ENCODE results near the gene ALDOC.

ALDOC gene

GRCh38 chr17:28573521-28573920 is 3.2 kb downstream of the ALDOC start:
- Histone ChIP-seq H3K79me2 (ENCODE audit: insufficient read depth, low read length) (peaks cover 5% of the 10 kb centered on the region; the same call in 1 of the 2 replicates), H3K4me3 (ENCODE audit: low read depth, low read length, poor library complexity, severe bottlenecking) (no peak overlapping the region), H3K9ac (ENCODE audit: low read length) (no peak overlapping the region), H3K9me2 (ENCODE audit: low read depth, low read length) (no peaks in the 10 kb centered on the region), H2AFZ (ENCODE audit: low read length) (no peak overlapping the region), H3K27me3 (ENCODE audit: insufficient read depth, low read length) (no peaks in the 10 kb centered on the region), H3K4me1 (ENCODE audit: insufficient read depth, low read length, severe bottlenecking) (peaks cover 47% of the 10 kb centered on the region), H3K9me3 (ENCODE audit: low read length) (no peaks in the 10 kb centered on the region), H3K4me2 (ENCODE audit: low read length) (no peak overlapping the region), H4K20me1 (ENCODE audit: insufficient read depth, low read length) (no peaks in the 10 kb centered on the region), H3K27ac (ENCODE audit: low read depth, low read length, poor library complexity, severe bottlenecking) (no peak overlapping the region), H3K36me3 (ENCODE audit: insufficient read depth, low read length) (peaks cover 39% of the 10 kb centered on the region), H3F3A (ENCODE audit: insufficient read depth, low read length) (no peaks in the 10 kb centered on the region)
- TF ChIP-seq, protein P1, sequence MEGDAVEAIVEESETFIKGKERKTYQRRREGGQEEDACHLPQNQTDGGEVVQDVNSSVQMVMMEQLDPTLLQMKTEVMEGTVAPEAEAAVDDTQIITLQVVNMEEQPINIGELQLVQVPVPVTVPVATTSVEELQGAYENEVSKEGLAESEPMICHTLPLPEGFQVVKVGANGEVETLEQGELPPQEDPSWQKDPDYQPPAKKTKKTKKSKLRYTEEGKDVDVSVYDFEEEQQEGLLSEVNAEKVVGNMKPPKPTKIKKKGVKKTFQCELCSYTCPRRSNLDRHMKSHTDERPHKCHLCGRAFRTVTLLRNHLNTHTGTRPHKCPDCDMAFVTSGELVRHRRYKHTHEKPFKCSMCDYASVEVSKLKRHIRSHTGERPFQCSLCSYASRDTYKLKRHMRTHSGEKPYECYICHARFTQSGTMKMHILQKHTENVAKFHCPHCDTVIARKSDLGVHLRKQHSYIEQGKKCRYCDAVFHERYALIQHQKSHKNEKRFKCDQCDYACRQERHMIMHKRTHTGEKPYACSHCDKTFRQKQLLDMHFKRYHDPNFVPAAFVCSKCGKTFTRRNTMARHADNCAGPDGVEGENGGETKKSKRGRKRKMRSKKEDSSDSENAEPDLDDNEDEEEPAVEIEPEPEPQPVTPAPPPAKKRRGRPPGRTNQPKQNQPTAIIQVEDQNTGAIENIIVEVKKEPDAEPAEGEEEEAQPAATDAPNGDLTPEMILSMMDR (IDR thresholded peaks at IDR 0.05; ENCODE audit: low read length) = no peak
- TF ChIP-seq EZH2 (IDR thresholded peaks at IDR 0.05; ENCODE audit: borderline replicate concordance, low read length) = no peak

GRCh38 chr17:28573040-28573380 is 3.7 kb downstream of the ALDOC start:
- no peak overlapping the region for H3K9ac ChIP-seq (ENCODE audit: low read length)

DNA sequence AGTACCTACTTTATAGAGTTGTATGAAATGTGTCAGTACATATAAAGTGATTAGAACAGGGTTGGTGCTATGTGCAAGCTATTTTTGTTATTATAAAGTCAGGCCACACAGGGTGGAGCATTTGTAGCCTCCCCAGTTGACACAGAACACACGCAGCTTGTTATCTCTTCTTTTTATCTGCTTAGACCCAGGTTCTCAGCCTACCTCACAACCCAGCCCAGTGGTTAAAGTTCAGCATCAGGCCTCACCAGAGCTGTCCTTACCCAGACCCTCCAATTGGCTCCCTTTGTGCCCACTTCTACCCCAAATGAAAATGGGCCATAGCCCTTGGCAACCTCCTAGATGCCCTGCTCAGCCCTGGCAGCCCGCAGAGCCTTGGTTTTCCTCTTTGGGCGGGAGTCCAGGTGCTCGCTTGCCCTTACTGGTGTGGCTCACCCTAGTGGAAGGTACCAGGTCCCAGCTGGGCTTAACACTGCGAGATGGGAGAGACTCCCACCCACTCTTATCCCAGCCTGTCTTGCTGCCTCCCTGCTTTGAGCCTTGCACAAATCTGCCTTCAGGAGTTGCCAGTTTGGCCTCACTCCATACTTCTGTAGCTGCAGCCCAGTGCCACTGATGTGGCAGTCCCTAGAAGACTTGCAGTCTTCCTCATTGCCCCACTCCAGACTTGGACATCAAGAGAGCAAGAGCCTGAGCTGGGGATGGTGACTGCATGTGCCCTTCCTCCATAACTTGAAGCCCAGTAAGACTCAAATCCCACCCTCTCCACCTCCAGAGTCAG is 4.2 kb downstream of the ALDOC start:
- no peak for TF ChIP-seq EZH2 (IDR thresholded peaks at IDR 0.05; ENCODE audit: borderline replicate concordance, low read length)
- TF ChIP-seq, protein P1 (IDR thresholded peaks at IDR 0.05; ENCODE audit: low read length) = no peak
- H3K27me3 ChIP-seq (ENCODE audit: insufficient read depth, low read length) = no peaks in the 10 kb centered on the region
- H3K4me1 ChIP-seq (ENCODE audit: insufficient read depth, low read length, severe bottlenecking) = peaks cover 57% of the 10 kb centered on the region
- H3K4me2 ChIP-seq (ENCODE audit: low read length) = peak overlapping the region; percentile 76
- peaks cover 5% of the 10 kb centered on the region; the same call in 1 of the 2 replicates for H3K79me2 ChIP-seq (ENCODE audit: insufficient read depth, low read length)
- no peaks in the 10 kb centered on the region for H3K9me3 ChIP-seq (ENCODE audit: low read length)
- peak overlapping the region; percentile 91 for H3K4me3 ChIP-seq (ENCODE audit: low read depth, low read length, poor library complexity, severe bottlenecking)
- H3F3A ChIP-seq (ENCODE audit: insufficient read depth, low read length) = no peaks in the 10 kb centered on the region
- H3K9me2 ChIP-seq (ENCODE audit: low read depth, low read length) = no peaks in the 10 kb centered on the region
- peaks cover 28% of the 10 kb centered on the region for H3K36me3 ChIP-seq (ENCODE audit: insufficient read depth, low read length)
- no peaks in the 10 kb centered on the region for H4K20me1 ChIP-seq (ENCODE audit: insufficient read depth, low read length)
- no peak overlapping the region for H2AFZ ChIP-seq (ENCODE audit: low read length)
- peak overlapping the region; percentile 49 for H3K27ac ChIP-seq (ENCODE audit: low read depth, low read length, poor library complexity, severe bottlenecking)
- peak overlapping the region; percentile 81 for H3K9ac ChIP-seq (ENCODE audit: low read length)

More at GRCh38 chr17:28573040-28573380, 3.7 kb downstream of the ALDOC start:
- no peak for TF ChIP-seq EZH2 (IDR thresholded peaks at IDR 0.05; ENCODE audit: borderline replicate concordance, low read length)
- TF ChIP-seq, protein P1 (IDR thresholded peaks at IDR 0.05; ENCODE audit: low read length) = no peak
- H3K27me3 ChIP-seq (ENCODE audit: insufficient read depth, low read length) = no peaks in the 10 kb centered on the region
- no peaks in the 10 kb centered on the region for H3K9me2 ChIP-seq (ENCODE audit: low read depth, low read length)
- peaks cover 52% of the 10 kb centered on the region for H3K4me1 ChIP-seq (ENCODE audit: insufficient read depth, low read length, severe bottlenecking)
- no peak overlapping the region for H3K27ac ChIP-seq (ENCODE audit: low read depth, low read length, poor library complexity, severe bottlenecking)
- H3K9me3 ChIP-seq (ENCODE audit: low read length) = no peaks in the 10 kb centered on the region
- H3K4me3 ChIP-seq (ENCODE audit: low read depth, low read length, poor library complexity, severe bottlenecking) = no peak overlapping the region
- H3K36me3 ChIP-seq (ENCODE audit: insufficient read depth, low read length) = peaks cover 34% of the 10 kb centered on the region
- no peak overlapping the region for H3K4me2 ChIP-seq (ENCODE audit: low read length)
- no peaks in the 10 kb centered on the region for H4K20me1 ChIP-seq (ENCODE audit: insufficient read depth, low read length)
- H3F3A ChIP-seq (ENCODE audit: insufficient read depth, low read length) = no peaks in the 10 kb centered on the region
- peaks cover 5% of the 10 kb centered on the region; the same call in 1 of the 2 replicates for H3K79me2 ChIP-seq (ENCODE audit: insufficient read depth, low read length)
- H2AFZ ChIP-seq (ENCODE audit: low read length) = no peak overlapping the region
